Cortex of kidney (tissue), 1 donor: ENCODE data around the gene DGCR2.
"Not testable (repeated sequence)": the region's sequence is repeated elsewhere in the genome, so short reads cannot be mapped to it uniquely, and the experiment has no call there.

Experiments used
- DNase-seq: peaks from one replicate; lab custom pipeline; 2025; lab: John Stamatoyannopoulos, UW

DGCR2 gene

GRCh38 chr22:18999008-18999407 is 123.2 kb downstream of the DGCR2 start:
- no peak for DNase-seq

GRCh38 chr22:18997925-18998315 is 124.3 kb downstream of the DGCR2 start:
- DNase-seq = no peak

DNA sequence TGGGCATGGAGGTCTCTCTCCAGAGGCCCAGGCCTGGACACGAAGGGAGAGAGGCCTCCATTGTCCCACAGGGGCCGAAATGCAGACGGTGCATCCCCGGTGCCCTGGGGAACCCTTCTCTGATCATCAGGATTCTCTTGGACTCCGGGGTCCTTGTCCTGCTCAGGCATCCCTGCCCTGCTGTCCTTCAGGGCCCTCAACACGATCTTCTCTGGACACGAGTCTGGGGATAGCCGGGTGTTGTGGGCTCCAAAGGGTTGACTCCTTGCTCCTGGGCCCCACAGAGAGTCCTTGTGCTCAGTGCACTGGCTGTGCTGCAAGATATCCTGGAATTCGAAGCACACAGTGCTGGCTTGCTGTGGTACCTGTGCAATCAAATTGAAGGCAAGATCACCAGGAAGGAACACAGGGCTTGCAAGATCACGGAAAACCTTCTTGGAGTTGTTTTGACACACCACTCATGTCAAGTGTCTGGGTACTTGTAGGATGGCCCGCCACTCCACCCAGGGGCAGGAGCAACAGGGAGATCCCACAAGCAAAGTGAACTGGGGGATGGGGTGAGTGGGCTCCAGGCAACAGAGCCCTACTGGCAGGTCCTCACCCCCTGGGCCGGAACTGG is 124.8 kb downstream of the DGCR2 start:
- DNase-seq = no peak

- DNase-seq = no peak
These were observed 125.8 kb downstream of the DGCR2 start for GRCh38 chr22:18996376-18996900.

GRCh38 chr22:18995327-18995711 is 126.9 kb downstream of the DGCR2 start:
- DNase-seq = no peak

- DNase-seq = no peak
These were observed 127.4 kb downstream of the DGCR2 start for GRCh38 chr22:18994701-18995326.

DNA sequence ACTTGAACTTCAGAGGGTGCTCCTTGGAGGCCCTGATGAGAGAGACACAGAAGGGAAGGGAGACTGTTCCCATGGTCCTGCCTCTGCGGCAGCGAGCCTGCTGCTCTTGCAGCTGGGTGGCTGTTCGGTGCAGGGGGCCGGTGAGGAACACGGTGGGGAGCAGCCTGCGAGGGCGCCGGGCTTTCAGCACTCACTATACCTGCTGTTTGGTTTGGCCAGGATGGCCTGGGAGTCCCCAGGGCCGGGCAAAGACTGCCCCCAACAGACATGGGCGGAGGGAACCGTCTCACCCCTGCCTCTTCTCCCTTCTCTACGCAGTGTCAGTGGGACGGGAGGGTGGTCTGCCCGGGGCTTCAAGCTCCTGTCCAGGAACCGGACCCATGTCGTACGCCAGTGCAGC is 128.2 kb downstream of the DGCR2 start:
- DNase-seq = no peak

DNA sequence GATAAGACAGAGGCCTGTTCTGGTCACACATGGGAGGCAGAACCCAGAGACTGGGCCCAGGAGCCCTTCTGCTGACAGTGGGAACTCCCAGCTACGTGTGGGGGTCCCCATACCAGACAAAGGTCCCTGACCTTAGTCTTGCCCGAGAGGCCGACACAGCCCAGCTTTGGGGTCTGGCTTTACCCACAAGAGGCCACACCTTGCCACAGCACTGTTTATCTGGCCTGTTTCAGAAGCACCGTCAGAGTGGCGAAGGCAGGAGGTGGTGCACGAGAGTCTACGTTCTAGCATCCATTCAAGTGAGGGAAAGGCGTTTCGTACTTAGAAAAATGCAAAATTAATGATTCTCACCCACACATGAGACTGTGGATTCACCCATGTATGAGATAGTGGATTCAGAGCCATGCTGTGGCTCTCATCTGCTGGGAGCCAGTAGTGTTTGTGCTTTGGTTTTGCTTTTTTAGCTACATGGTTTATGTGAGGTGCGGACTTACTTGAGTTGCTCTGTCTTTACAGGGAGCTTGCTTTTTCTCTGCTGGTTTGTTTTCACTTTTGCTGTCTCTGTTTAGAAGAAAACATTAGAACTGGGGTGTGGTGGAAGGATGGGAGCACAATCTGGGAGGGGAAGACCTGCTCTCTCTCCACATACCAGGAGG is 129.5 kb downstream of the DGCR2 start:
- DNase-seq = no peak

- no peak for DNase-seq
These were observed 130.3 kb downstream of the DGCR2 start for GRCh38 chr22:18991821-18992442.

DNA sequence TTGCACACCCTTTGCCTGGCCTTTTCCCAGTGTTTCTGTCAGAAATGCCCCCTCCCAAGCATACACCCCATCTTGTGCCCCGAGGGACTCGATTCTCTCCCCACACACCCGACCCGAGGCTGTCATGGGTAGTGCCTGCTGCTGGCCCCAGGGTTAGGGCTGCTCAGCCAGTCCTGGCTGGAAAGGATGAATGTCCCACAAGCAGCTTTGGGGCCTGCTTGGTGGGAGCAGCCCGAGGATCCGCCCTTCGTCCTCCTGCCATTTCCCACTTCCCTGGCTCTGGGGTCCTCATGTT is 131.1 kb downstream of the DGCR2 start:
- DNase-seq = no peak

- DNase-seq = no peak
These were observed 131.7 kb downstream of the DGCR2 start for GRCh38 chr22:18990355-18991137.

DNA sequence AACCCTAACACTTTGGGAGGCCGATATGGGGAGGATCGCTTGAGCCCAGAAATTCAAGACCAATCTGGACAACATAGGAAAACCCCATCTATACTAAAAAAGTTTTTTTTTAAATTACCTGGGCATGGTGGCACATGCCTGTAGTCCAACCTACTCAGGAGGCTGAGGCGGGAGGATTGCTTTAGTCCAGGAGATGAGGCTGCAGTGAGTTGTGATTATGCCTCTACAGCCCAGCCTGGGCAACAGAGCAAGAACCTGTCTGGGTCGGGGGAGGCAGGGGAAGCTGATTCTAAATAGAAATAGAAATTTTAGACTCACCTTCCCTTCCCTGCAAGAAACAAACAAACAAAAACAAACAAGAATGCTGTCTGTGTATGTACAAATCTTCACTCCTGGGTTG is 133.3 kb downstream of the DGCR2 start:
- DNase-seq = no peak

DNA sequence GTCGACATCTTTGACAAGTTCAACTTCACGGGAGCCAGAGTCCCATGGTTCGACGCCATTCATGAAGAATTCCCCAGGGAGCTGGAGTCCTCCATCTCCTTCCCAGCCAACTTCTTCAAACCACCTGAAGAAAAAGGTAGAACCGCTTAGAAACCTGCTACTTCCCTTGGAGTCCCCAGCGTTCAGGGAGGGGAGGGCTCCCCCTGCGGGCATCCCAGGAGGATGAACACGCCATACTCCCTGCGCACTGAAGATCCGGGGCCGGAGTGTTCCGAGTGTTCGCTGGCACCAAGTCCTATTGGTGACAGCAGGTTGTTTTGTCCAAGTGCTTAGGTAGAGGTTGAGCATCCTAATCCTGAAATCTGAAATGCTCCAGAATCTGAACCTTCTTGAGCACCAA is 134.4 kb downstream of the DGCR2 start:
- DNase-seq = no peak

DNA sequence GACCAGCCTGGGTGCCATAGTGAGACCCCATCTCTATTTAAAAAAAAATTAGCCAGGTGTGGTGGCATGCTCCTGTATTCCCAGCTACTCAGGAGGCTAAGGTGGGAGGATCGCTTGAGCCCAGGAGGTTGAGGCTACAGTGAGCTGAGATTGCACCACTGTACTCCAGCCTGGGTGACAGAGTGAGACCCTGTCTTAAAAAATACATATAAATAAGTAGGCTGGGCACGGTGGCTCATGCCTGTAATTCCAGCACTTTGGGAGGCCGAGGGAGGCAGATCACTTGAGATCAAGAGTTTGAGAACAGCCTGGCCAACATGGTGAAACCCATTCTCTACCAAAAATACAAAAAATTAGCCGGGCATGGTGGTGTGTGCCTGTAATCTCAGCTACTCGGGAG is 135.1 kb downstream of the DGCR2 start:
- DNase-seq = not testable (repeated sequence)
